AG09309 (cell line): ENCODE measurements around the gene EYS.

Experiments used
- DNase-seq: peaks from one replicate; pipeline ENCODE4 v3.0.0-alpha.2; 2010; ENCODE audit warnings: low read depth
- H3K4me3 ChIP-seq: 2 replicates; pipeline ENCODE4 v1.5.1; 2011; ENCODE audit warnings: mild to moderate bottlenecking, low read depth, low read length, moderate library complexity; ENCODE audit not compliant: control insufficient read depth
- TF ChIP-seq, protein P1 (sequence below): IDR thresholded peaks from 2 replicates; pipeline ENCODE4 v1.5.1; 2011; ENCODE audit warnings: mild to moderate bottlenecking, low read depth, low read length, inconsistent platforms; ENCODE audit not compliant: insufficient read depth, control insufficient read depth; ENCODE audit errors: missing control alignments

EYS gene

DNA sequence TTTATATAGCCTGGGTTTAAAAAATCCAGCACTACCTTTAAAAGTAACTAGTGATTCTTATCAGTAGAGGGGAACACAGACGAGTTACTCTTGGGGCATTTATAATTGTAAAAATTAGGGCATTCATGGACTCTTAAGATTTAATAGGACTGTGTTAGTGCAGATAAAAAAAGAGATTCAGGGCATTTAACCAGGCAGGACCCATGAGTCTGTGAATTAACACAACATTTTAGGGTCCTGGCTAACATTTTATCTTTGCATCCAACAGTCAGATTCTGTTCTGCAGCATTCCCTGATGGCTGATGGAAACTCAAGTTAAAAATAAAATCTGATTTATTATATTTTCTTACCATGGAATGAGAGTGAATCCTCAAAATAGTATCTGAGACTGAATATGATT is 1297.1 kb downstream of the EYS start:
- TF ChIP-seq, protein P1, sequence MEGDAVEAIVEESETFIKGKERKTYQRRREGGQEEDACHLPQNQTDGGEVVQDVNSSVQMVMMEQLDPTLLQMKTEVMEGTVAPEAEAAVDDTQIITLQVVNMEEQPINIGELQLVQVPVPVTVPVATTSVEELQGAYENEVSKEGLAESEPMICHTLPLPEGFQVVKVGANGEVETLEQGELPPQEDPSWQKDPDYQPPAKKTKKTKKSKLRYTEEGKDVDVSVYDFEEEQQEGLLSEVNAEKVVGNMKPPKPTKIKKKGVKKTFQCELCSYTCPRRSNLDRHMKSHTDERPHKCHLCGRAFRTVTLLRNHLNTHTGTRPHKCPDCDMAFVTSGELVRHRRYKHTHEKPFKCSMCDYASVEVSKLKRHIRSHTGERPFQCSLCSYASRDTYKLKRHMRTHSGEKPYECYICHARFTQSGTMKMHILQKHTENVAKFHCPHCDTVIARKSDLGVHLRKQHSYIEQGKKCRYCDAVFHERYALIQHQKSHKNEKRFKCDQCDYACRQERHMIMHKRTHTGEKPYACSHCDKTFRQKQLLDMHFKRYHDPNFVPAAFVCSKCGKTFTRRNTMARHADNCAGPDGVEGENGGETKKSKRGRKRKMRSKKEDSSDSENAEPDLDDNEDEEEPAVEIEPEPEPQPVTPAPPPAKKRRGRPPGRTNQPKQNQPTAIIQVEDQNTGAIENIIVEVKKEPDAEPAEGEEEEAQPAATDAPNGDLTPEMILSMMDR: no peak
- DNase-seq: no peak
- no peak overlapping the region for H3K4me3 ChIP-seq

DNA sequence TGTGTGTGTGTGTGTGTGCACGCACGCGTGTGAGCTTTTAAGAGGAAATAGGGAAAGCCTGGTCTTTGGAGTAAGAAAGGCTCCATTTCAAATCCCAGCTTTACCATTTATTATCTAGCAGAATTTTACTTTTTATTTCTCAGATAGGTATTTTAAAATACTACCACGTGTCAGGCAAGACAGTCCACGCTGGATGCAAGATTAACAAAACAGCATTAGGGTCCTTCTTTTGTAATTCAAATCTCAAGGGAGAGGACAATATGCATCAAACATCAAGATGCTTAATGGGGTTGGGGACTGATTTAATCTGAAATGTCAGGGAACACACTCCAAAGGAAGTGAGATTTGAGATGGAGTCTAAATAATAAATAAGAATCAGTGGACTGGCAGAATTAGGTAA is 1302.6 kb downstream of the EYS start:
- DNase-seq: no peak
- H3K4me3 ChIP-seq: no peak overlapping the region
- TF ChIP-seq, protein P1: no peak

DNA sequence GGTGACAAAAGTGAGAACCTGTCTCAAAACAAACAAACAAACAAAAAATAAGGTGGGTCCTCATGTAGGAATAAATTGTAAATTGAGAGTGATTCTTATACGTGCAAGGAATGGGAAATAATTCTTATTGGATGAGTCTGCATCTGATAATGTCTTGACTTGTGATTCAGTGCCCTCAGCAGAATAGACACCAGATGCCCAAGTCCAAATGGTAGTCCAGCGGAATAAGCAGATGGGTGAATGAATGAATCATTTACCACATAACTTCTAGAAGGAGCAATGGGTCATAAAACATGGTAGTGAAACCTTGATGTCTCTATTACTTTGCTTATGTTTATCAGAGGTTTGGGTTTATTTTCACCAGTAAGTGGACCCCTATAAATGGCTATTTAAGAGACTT is 1323.7 kb downstream of the EYS start:
- TF ChIP-seq, protein P1: no peak
- no peak for DNase-seq
- no peak overlapping the region for H3K4me3 ChIP-seq

DNA sequence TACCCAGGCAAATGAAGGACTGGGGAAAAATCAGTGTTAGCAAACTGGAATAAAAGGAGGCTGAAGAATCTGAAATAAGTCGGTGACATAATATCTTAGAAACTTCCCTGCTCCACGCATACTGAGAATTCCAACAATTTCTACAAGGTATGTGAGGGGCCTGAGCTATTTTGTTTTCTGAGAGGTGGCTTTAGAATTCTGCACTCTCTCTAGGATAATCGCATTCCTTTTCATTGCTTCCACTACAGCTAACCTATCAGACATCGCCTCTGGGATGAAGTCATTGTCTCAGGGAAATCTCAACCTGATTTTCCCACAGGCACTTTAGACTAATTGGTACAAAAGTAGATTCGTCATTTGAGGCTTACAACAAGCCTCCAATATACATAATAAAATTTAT is 1330.6 kb downstream of the EYS start:
- no peak overlapping the region for H3K4me3 ChIP-seq
- TF ChIP-seq, protein P1: no peak
- no peak for DNase-seq

DNA sequence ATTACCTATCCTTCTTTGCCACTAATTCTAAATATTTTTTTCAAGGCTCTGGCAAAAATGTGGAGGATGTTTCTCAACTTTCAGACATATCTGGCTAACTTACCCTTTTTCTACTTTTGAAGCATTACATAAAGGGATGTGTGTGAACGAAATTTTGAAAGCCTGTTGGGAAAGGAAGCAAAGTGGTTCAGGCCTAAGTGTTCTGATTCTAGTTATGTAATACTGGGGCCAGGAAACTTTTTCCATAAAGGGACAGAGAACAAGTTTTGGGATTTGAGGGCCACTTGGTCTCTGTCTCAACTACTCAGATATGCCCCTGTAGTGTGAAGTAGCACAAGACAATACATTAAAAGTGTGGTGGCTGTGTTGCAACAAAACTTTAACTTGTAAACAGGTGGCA is 1349.6 kb downstream of the EYS start:
- H3K4me3 ChIP-seq: no peak overlapping the region
- no peak for DNase-seq
- TF ChIP-seq, protein P1: no peak

DNA sequence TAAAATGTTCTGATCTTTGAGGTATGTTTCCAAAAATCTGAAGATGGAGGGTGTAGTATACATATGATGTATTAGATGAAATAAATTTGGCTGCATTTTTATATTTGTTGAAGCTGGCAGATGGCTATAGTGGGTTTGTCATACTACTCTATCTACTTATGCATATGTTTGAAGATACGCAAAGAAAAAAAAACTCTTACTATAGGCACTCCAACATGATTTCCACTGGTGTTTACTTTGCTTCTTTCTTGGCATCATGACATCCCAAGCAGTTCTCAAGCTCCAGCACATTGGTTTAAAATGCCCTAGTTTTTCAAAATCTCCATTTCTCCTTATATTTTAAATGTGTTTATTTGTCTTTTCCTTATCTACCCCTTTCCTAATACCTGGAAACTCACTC is 1359.6 kb downstream of the EYS start:
- TF ChIP-seq, protein P1: no peak
- no peak overlapping the region for H3K4me3 ChIP-seq
- no peak for DNase-seq

DNA sequence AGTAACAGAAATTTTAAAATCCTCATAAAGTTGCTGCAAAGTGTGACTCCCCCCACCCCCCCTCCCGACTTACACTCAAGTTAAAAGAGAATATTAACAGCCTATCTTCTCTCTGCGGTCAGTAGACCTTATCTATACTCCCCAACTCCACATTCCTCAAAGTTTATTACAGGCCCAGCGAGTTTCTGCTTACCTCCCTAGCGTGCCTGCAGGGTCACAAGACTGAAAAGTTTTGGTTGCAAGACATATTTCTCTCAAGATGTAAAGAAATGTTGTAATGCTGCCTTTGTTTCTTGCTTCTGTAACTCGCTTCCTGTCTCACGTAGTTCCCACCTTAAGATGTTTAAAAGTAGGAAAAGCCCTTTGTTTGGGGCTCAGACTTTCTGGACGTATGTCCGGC is 1371.8 kb downstream of the EYS start:
- no peak overlapping the region for H3K4me3 ChIP-seq
- TF ChIP-seq, protein P1: no peak
- no peak for DNase-seq
